ENCODE results near the gene MCAT. TPM values are rescaled to one million over a fixed set of nuclear protein-coding genes. Genes with fewer than 3 reads are reported as not detected.

MCAT gene, protein sequence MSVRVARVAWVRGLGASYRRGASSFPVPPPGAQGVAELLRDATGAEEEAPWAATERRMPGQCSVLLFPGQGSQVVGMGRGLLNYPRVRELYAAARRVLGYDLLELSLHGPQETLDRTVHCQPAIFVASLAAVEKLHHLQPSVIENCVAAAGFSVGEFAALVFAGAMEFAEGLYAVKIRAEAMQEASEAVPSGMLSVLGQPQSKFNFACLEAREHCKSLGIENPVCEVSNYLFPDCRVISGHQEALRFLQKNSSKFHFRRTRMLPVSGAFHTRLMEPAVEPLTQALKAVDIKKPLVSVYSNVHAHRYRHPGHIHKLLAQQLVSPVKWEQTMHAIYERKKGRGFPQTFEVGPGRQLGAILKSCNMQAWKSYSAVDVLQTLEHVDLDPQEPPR
- total RNA-seq (2014; rRNA removed; shearing (Covaris generic); ENCODE audit: low replicate concordance), result 7.9 and 19.0 TPM in 2 replicates

DNA sequence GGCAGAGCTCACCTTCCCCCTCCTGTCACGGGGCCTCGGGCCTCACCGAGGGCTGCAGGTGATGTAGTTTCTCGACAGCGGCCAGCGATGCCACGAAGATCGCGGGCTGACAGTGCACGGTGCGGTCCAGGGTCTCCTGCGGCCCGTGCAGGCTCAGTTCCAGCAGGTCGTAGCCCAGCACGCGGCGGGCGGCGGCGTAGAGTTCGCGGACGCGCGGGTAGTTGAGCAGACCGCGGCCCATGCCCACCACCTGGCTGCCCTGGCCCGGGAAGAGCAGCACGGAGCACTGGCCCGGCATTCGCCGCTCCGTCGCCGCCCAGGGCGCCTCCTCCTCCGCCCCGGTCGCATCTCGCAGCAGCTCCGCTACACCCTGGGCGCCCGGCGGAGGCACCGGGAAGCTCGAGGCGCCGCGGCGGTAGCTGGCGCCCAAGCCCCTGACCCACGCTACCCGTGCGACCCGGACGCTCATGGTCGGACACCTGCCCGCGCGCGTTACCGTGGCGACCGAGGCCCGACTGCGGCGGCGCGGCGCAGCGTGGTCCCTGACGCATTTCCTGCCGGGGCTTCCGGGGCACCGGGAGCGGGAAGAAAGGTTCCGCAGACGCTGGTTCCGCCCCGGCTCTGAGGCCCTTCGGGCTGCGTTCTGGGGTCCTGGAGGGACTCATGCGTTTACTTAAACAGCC is at the start of gene MCAT:
MCAT (minus strand) TSS at position 519 of the 683 bp plus-strand sequence; CDS start at position 469, 50 bp downstream.
- H3K4me3 ChIP-seq, result peak within 1 kb of the TSS; percentile 85
- no peaks in the 10 kb centered on the region for H3K27me3 ChIP-seq
- no peaks in the 10 kb centered on the region for H3K9me3 ChIP-seq
- H3K36me3 ChIP-seq, result peaks cover 28% of the 10 kb centered on the region
- DNase-seq, result peak; percentile 85

DNA sequence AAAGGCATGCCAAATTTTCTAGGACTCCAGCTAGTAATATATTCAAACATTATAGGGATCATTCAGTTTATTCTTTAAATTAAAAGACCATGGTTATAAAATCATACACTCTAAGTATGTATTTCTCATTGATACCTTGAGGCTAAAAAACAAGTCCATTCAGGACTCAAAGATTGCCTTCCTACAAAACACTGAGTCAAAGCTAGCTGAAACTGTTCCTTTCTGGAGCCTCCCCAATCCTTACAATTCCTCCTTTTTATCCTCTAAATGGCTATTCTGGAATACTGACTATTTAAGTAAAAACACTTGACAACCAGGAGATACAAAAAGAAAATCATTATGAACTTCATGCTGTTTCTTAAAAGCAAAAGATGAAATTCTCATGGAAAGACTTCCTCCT is 48.6 kb upstream of the MCAT start:
- Histone ChIP-seq H3K9me3 (no peaks in the 10 kb centered on the region), H3K36me3 (no peaks in the 10 kb centered on the region), H3K4me3 (no peak overlapping the region), H3K27me3 (no peaks in the 10 kb centered on the region)
- DNase-seq, result no peak

DNA sequence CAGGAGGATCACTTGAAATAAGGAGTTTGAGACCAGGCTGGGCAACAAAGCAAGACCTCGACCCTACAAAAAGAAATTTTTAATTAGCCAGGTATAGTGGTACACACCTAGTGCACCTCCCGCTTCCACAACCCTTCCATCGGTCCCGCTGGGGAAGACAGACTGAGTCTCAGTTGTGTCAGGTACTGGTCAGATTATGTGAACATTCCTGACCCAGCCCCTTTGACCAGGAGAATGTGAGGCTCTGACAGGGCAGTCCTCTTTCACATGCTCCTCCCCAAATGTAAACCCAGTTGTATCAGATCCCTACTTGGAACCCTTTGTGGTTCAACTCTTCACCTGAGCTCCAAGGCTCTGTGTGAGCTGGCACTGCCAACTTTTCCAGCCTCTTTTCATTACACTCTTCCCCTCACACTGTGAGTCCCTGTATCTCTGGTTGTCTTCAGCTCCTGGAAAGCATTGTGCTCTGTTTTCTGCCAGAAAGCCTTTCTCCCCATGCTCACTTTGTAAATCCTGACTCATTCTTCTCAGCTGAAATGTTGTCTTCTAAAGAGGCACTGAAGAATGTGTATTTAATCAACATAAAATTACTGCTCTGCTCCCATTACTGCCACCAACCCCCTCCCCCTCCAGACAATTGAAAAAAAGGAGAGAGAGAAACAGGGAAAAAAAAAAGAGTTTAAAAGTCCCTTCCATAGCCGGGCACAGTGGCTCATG is 45.8 kb upstream of the MCAT start:
- H3K27me3 ChIP-seq, result no peaks in the 10 kb centered on the region
- peaks cover 7% of the 10 kb centered on the region for H3K36me3 ChIP-seq
- H3K9me3 ChIP-seq, result no peaks in the 10 kb centered on the region
- DNase-seq, result no peak
- no peak overlapping the region for H3K4me3 ChIP-seq

DNA sequence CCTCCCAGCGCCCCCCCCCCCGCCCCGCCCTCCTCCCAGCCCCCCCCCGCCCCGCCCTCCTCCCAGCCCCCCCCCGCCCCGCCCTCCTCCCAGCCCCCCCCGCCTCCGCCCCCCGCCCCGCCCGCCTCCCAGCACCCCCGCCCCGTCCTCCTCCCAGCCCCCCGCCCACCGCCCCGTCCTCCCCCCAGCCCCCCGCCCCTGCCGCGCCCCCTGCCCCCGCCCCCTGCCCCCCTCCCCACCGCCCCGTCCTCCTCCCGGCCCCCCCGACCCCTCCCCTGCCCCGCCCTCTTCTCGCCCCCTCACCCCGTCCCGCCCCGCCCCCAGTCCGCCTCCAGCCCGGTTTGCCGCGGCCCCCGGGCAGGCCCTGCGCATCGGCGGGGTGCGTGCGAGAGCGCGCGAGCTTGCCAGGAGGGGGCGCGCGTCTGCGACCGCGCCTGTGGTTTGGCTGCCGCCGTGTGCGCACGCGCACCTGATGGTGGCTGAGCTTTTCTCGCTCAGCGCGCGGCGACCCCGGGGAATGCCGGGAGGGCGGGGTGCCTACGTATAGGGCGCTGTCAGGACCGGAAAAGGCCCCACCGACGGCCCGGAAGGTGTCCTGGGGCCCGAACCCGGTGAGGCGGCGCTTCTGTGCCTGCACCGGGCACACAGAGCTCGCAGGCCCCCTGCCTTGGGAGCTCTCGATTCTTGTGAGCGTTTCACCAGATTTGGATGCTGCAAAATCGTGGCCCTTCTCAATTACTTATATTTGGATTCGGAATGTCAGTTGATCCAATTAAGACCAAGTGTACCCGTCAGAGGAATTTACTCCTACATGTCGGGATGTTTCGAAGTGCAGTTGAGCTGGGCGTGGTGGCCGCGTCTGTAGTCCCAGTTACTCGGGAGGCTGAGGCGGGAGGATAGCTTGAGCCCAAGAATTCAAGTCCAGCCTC is 44.2 kb upstream of the MCAT start:
- DNase-seq, result peak; percentile 96

DNA sequence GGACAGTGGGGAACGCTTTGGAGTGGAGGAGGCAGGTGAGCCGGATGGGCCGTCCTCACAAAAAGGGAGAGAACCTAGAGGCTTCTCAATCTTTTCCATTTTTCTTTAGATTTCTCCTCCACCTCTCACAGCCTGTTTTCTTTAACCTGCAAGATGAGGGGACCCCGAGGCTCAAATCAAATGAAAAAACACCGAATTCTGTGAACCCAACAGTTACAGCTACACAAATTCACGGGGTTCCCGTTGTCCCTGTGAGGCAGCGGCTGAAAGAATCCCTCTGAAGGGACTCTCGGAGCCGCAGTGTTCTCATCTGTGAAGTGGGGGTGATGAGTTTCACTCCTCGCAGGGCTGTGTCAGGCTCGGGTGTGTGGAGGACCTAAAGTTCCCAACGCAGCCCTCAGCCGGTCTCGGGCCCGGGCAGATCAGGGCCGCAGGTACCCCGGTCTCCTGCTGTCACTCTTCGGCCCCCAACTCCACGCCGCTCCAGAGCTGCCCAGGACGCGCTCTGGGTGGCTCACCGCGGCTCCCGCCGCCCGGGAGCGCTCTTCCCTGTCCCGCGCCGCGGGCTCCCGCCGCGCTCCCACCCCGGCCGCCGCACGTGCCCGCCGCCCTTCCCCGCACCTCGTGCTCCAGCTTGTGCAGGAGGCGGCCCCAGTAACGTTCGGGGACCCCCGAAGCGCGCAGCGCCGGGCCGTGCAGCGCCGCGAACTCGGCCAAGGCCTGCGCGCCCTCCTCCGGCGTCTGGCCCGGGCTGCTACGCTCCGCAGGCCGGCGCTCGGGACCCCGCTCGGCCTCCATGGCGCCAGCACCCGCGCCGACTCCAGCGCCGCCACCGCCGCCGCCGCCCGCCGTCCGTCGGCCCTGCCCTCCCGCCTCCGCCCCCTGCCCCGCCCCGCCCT is 43.3 kb upstream of the MCAT start, which contains the start of gene TTLL12:
TTLL12 (minus strand) TSS at position 863 of the 899 bp plus-strand sequence; CDS start at position 798, 65 bp downstream.
- Histone ChIP-seq H3K4me3 (peak within 1 kb of the TSS; percentile 63), H3K36me3 (peaks cover 24% of the 10 kb centered on the region), H3K9me3 (no peaks in the 10 kb centered on the region), H3K27me3 (no peaks in the 10 kb centered on the region)
- peak; percentile 56 for DNase-seq

More for the DNA sequence above, 44.2 kb upstream of the MCAT start:
- no peaks in the 10 kb centered on the region for H3K9me3 ChIP-seq
- H3K27me3 ChIP-seq, result no peaks in the 10 kb centered on the region
- H3K4me3 ChIP-seq, result peak overlapping the region; percentile 46
- peaks cover 18% of the 10 kb centered on the region for H3K36me3 ChIP-seq

DNA sequence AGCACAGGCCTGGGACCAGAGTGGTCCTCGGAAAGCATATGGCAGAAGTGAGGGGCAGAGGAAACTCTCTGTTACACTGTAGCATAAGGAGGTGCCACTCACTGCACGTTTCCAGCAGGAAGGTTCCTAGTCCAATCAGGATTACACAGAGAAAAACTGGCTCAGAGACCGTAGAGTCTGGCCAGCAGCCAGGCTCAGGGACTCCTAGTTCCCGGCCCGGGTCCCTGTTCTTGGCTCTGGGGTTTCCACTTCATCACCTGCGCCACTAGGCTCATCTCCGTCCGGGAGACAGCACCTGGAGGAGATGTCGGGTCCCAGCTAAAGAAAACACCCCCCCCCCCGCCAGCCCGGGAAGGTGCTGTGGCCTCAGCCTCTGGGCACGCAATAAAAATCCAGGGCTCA is 42.7 kb upstream of the MCAT start:
- Histone ChIP-seq H3K36me3 (peaks cover 29% of the 10 kb centered on the region), H3K27me3 (no peaks in the 10 kb centered on the region)
- DNase-seq, result peak; percentile 36

DNA sequence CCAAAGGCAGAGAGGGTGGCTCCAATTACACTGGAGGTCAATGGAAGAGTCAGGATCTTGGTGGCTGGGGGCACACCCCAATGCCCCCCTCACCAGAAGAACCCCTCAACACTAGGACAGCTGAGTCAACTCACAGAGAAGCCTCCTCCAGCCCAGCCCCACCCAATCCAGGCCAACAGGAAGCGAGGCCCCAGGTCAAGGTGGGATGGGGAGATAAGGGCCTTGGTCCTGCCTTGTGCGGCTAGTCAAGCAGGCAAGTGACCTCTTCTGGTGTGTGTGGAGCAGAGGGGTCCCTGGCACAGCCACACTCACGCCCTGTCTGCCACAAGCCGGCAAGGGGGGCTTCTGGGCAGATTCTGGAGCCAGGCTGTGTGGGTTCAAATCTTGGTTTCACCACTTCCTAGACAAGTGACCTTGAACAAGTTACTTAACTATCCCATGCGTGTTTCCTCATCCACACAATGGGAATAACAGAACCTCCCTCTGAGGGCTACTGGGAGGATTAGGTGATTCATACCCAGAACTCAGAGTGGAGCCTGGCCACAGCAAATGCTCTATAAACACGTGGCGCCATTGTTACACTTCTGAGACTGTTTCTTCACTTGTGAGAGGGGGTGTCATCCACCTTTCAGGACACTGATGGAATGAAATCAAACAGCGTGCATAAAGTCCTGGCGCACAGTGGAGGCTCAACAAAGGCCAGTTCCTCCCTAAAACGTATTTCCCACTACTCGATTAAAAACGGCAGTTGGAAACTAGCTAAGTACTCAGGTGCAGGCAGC is 40.5 kb upstream of the MCAT start:
- no peak for DNase-seq
- H3K36me3 ChIP-seq, result peaks cover 43% of the 10 kb centered on the region
- no peaks in the 10 kb centered on the region for H3K27me3 ChIP-seq
- H3K4me3 ChIP-seq, result no peak overlapping the region
- no peaks in the 10 kb centered on the region for H3K9me3 ChIP-seq

More for the DNA sequence above, 42.7 kb upstream of the MCAT start:
- Histone ChIP-seq H3K4me3 (peak overlapping the region; percentile 63), H3K9me3 (no peaks in the 10 kb centered on the region)

- Histone ChIP-seq H3K36me3 (peaks cover 46% of the 10 kb centered on the region), H3K4me3 (no peak overlapping the region), H3K9me3 (no peaks in the 10 kb centered on the region), H3K27me3 (no peaks in the 10 kb centered on the region)
- DNase-seq, result no peak
These were observed 39.5 kb upstream of the MCAT start for GRCh38 chr22:43182726-43183125.

DNA sequence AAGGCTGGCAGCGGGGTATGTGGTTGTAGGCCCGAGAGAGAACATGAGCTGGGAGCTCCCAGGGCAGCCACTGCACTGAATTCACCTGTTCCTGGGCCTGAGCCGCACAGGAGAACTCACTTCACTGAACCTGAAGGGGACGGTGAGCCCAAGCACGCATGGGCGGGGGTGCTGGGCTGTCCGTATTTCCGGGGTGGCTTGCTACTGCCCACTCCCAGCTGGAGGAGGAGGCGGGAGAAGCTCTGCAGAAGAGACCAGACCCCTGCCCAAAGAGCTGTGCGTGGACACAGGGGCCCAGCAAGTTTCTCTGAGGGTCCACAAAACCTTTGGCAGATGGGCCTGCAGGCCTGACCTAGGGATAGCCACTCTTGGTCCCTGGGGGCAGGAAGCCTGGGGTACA is 38.9 kb upstream of the MCAT start:
- H3K36me3 ChIP-seq, result peaks cover 49% of the 10 kb centered on the region
- no peak overlapping the region for H3K4me3 ChIP-seq
- H3K27me3 ChIP-seq, result no peaks in the 10 kb centered on the region
- DNase-seq, result no peak
- H3K9me3 ChIP-seq, result no peaks in the 10 kb centered on the region

GRCh38 chr22:43181321-43182076 is 38.3 kb upstream of the MCAT start:
- Histone ChIP-seq H3K36me3 (peaks cover 49% of the 10 kb centered on the region), H3K27me3 (no peaks in the 10 kb centered on the region), H3K9me3 (no peaks in the 10 kb centered on the region), H3K4me3 (no peak overlapping the region)
- no peak for DNase-seq

- Histone ChIP-seq H3K4me3 (no peak overlapping the region), H3K36me3 (peaks cover 49% of the 10 kb centered on the region), H3K9me3 (no peaks in the 10 kb centered on the region), H3K27me3 (no peaks in the 10 kb centered on the region)
- DNase-seq, result no peak
These were observed 37.5 kb upstream of the MCAT start for GRCh38 chr22:43180670-43181069.

- no peak for DNase-seq
- H3K27me3 ChIP-seq, result no peaks in the 10 kb centered on the region
- H3K36me3 ChIP-seq, result peaks cover 54% of the 10 kb centered on the region
- no peak overlapping the region for H3K4me3 ChIP-seq
- H3K9me3 ChIP-seq, result no peaks in the 10 kb centered on the region
These were observed 36.7 kb upstream of the MCAT start for GRCh38 chr22:43179911-43180195.

DNA sequence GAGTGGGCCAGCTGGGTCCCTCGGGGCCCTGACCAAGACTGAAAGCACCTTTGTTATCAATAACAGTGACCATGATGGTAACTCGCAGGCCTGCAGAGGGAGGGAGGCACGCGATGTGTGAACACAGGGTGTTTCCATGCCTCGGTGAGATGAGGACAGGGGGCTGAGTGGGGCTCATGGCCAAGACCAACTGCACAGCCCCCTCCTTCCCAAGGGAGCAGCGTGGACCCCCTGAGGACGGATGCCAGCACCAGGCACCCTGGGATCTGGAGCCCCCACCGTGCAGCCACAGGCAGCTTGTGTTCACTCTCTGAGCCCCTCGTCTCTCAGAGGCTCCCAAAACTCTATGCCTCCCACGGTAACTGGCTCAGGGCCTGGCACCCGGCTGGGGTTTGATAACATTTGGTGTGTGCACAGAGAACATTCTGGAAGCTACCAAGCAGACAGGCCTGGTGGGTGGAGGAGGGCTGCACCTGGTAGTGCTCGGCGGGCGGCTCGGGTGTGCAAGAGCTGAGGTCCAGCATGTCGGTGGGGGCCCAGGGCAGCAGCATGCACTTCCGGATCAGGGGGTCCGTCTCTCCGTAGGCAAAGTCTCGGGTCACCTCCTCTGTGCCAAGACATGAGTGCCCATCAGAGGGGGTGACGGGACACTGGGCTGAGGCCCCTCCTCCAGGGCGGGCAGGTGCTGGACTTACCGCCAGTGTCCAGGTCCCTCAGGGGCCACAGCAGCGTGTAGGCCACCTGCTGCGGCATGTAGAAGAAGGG is 36.1 kb upstream of the MCAT start:
- Histone ChIP-seq H3K36me3 (peaks cover 52% of the 10 kb centered on the region), H3K4me3 (no peak overlapping the region)
- DNase-seq, result no peak

More for the DNA sequence above, 36.1 kb upstream of the MCAT start:
- H3K9me3 ChIP-seq, result no peaks in the 10 kb centered on the region
- H3K27me3 ChIP-seq, result no peaks in the 10 kb centered on the region

Data from MG63 (cell line).